ENCODE measurements around the gene SIRT6.
"Not testable (repeated sequence)": the region's sequence is repeated elsewhere in the genome, so short reads cannot be mapped to it uniquely, and the experiment has no call there.

The SIRT6 gene

GRCh38 chr19:4135386-4135785 lies 47.0 kb downstream of the SIRT6 start:
- not testable (repeated sequence) for DNase-seq, ATAC-seq

DNA sequence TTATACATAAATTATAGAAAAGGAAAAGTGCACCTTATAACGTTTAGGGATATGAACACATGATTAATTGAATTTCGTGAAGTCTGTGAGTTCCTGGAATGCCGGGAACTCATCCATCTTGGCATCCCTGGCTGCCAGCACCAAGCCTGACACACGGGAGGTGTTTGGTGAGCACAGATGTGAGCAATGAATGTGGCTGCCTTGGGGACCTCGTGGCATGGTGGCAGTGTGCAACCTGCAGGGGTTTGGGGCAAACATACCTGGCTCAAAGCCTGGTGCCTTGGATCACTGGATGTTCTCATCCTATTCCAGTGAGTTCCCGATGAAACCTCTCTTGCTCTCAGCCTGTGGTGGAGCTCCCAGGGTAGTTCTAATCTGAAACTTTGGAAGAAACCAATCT lies 48.0 kb downstream of the SIRT6 start:
- DNase-seq (no peak), ATAC-seq (no peak)

- DNase-seq (no peak), ATAC-seq (no peak)
Measured at GRCh38 chr19:4130744-4131438, 51.5 kb downstream of the SIRT6 start.

DNA sequence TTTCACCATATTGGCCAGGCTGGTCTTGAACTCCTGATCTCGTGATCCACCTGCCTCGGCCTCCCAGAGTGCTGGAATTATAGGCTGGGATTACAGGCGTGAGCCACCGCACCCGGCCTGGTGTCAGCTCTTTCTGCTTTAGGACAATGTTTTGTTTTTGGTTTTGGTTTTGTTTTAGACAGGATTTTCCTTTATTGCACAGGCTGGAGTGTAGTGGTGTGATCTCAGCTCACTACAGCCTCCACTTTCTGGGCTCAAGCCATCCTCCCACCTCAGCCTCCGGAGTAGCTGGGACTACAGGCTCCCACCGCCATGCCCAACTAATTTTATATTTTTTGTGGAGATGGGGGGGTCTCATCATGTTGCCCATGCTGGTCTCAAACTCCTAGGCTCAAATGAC lies 53.3 kb downstream of the SIRT6 start:
- not testable (repeated sequence) for DNase-seq, ATAC-seq

DNA sequence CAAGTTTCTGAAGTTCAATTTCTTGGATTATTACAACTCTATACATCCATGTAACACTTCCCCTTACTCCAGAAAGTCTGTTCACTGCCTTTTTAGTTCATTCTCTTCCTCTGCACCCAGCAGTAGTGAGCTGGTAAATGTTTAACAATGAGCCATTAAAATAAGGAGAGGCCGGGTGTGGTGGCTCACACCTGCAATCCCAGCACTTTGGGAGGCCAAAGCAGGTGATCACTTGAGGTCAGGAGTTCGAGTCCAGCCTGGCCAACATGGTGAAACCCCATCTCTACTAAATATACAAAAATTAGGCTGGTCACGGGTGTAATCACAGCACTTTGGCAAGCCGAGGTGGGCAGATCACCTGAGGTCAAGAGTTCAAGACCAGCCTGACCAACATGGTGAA lies 55.0 kb downstream of the SIRT6 start:
- not testable (repeated sequence) for ATAC-seq, DNase-seq

GRCh38 chr19:4124638-4125037 lies 57.7 kb downstream of the SIRT6 start:
- DNase-seq (no peak), ATAC-seq (no peak)

All from stimulated activated naive CD8-positive, alpha-beta T cell treated with anti-CD3 and anti-CD28 coated beads, Interleukin-15, Interleukin-2, amounts not matched to agents 100 U/mL and 50 U/mL, for 24 hours (primary cell).